B cell (primary cell): ENCODE results near the gene TLX1.

Experiments used
- EZH2 ChIP-seq: IDR thresholded peaks from 2 replicates; pipeline ENCODE4 v1.6.1; 2012; ENCODE audit warnings: borderline replicate concordance, low read depth, mild to moderate bottlenecking, moderate library complexity, low read length; ENCODE audit not compliant: insufficient read depth, poor library complexity, severe bottlenecking
- TF ChIP-seq, protein P1 (sequence below): fragments of 200-600 bp; IDR thresholded peaks from one replicate; pipeline ENCODE4 v1.8.0; 2022; ENCODE audit warnings: antibody characterized with exemption, mild to moderate bottlenecking

GRCh38 chr10:101130984-101131961 is at the start of gene TLX1:
- TF ChIP-seq, protein P1, sequence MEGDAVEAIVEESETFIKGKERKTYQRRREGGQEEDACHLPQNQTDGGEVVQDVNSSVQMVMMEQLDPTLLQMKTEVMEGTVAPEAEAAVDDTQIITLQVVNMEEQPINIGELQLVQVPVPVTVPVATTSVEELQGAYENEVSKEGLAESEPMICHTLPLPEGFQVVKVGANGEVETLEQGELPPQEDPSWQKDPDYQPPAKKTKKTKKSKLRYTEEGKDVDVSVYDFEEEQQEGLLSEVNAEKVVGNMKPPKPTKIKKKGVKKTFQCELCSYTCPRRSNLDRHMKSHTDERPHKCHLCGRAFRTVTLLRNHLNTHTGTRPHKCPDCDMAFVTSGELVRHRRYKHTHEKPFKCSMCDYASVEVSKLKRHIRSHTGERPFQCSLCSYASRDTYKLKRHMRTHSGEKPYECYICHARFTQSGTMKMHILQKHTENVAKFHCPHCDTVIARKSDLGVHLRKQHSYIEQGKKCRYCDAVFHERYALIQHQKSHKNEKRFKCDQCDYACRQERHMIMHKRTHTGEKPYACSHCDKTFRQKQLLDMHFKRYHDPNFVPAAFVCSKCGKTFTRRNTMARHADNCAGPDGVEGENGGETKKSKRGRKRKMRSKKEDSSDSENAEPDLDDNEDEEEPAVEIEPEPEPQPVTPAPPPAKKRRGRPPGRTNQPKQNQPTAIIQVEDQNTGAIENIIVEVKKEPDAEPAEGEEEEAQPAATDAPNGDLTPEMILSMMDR: no peak
- TF ChIP-seq EZH2: peak; percentile 75
